Measurements from ENCODE around the gene TSC22D3. TPM values are rescaled to one million over a fixed set of nuclear protein-coding genes. Genes with fewer than 3 reads are reported as not detected.

TSC22D3 gene
- total RNA-seq, 2 donors from 2014 or later: 9.9 to 10.5 TPM

- DNase-seq: no peak
- Mint-ChIP-seq H3K4me3 (no peak overlapping the region), H3K27me3 (ENCODE audit: insufficient read depth) (peaks cover 41% of the 10 kb centered on the region), H3K9me3 (no peaks in the 10 kb centered on the region), H3K4me1 (peaks cover 20% of the 10 kb centered on the region), H3K36me3 (ENCODE audit: low read depth) (no peaks in the 10 kb centered on the region), H3K27ac (no peak overlapping the region)
- no peak overlapping the region for H3K27ac ChIP-seq (ENCODE audit: low read depth, low read length)
- H3K9ac ChIP-seq (ENCODE audit: extremely low read depth, low read length, poor library complexity, severe bottlenecking): no peak overlapping the region
- no peak for TF ChIP-seq CTCF (conservative IDR thresholded peaks at IDR 0.05)
- no peaks in the 10 kb centered on the region for H3K4me1 ChIP-seq (ENCODE audit: control insufficient read depth, insufficient read depth, low read length)
- no peaks in the 10 kb centered on the region for H3K9me3 ChIP-seq (ENCODE audit: control insufficient read depth, low read length)
- no peak overlapping the region for H3K4me3 ChIP-seq (ENCODE audit: low read length)
- WGBS, 2 experiments (ENCODE audit: insufficient coverage in 1 of 2, insufficient read length in 1 of 2): 95% methylated on average over 3 of the region's 3 CpGs; no CpG with 5 or more reads in 1 of the 2 experiments
- no peaks in the 10 kb centered on the region for H3K36me3 ChIP-seq (ENCODE audit: control insufficient read depth, insufficient read depth, low read length)
- H3K27me3 ChIP-seq (ENCODE audit: control insufficient read depth, insufficient read depth, low read length, poor library complexity, severe bottlenecking): no peaks in the 10 kb centered on the region
Observed at GRCh38 chrX:107724653-107725052, 50.9 kb downstream of the TSC22D3 start.

GRCh38 chrX:107723511-107723910 is 52.1 kb downstream of the TSC22D3 start:
- peaks cover 16% of the 10 kb centered on the region for H3K4me1 Mint-ChIP-seq
- WGBS, 2 experiments (ENCODE audit: insufficient coverage in 1 of 2, insufficient read length in 1 of 2): 93 to 100% methylated on average over 1 to 4 of the region's 4 CpGs
- no peak for TF ChIP-seq CTCF (conservative IDR thresholded peaks at IDR 0.05)
- DNase-seq: no peak
- H3K4me3 Mint-ChIP-seq: no peak overlapping the region
- no peaks in the 10 kb centered on the region for H3K9me3 Mint-ChIP-seq
- no peaks in the 10 kb centered on the region for H3K27me3 ChIP-seq (ENCODE audit: control insufficient read depth, insufficient read depth, low read length, poor library complexity, severe bottlenecking)
- H3K27me3 Mint-ChIP-seq (ENCODE audit: insufficient read depth): peaks cover 45% of the 10 kb centered on the region
- H3K9ac ChIP-seq (ENCODE audit: extremely low read depth, low read length, poor library complexity, severe bottlenecking): no peak overlapping the region
- no peak overlapping the region for H3K27ac ChIP-seq (ENCODE audit: low read depth, low read length)
- H3K36me3 Mint-ChIP-seq (ENCODE audit: low read depth): no peaks in the 10 kb centered on the region
- H3K36me3 ChIP-seq (ENCODE audit: control insufficient read depth, insufficient read depth, low read length): no peaks in the 10 kb centered on the region
- no peak overlapping the region for H3K27ac Mint-ChIP-seq
- no peak overlapping the region for H3K4me3 ChIP-seq (ENCODE audit: low read length)
- no peaks in the 10 kb centered on the region for H3K4me1 ChIP-seq (ENCODE audit: control insufficient read depth, insufficient read depth, low read length)
- H3K9me3 ChIP-seq (ENCODE audit: control insufficient read depth, low read length): no peaks in the 10 kb centered on the region

DNA sequence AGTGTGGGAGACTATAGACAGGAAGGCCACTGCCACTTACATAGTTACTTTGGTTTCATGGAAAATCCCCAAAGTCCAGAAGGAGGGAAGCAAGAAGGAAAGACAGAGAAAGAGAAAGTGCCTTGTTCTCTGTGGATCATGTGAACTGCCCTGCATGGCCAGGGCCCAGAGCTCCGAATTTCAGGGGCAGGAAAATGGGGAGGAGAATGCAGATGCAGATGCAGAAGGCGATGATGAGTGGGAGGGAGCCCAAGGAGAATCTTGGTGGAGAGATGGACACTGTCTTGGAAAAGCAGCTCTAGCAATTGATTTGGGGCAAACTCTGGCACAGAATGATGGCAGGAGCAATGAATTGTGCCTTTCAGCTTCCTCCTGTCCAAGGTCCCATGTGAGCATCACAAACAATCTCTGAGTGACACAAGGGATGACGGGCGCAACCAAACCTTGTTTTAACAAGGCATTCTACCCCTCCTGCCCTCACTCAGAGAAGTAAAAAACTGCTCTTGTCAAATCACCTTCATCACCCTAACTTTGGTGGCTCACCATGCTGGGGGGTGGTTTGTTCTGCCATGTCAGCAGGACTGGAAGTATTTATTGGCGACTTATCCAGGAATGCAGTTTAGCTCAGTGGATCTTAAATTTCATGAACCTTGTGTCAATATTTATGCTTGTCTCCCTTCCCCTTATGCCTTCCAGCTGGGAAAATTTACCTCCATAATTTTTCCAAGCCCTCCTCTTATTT is 53.5 kb downstream of the TSC22D3 start:
- H3K9me3 Mint-ChIP-seq: no peaks in the 10 kb centered on the region
- no peak for TF ChIP-seq CTCF (conservative IDR thresholded peaks at IDR 0.05)
- H3K36me3 Mint-ChIP-seq (ENCODE audit: low read depth): no peaks in the 10 kb centered on the region
- Histone ChIP-seq H3K4me3 (ENCODE audit: low read length) (no peak overlapping the region), H3K9ac (ENCODE audit: extremely low read depth, low read length, poor library complexity, severe bottlenecking) (no peak overlapping the region), H3K27ac (ENCODE audit: low read depth, low read length) (no peak overlapping the region), H3K4me1 (ENCODE audit: control insufficient read depth, insufficient read depth, low read length) (no peaks in the 10 kb centered on the region), H3K36me3 (ENCODE audit: control insufficient read depth, insufficient read depth, low read length) (no peaks in the 10 kb centered on the region), H3K27me3 (ENCODE audit: control insufficient read depth, insufficient read depth, low read length, poor library complexity, severe bottlenecking) (peaks cover 4% of the 10 kb centered on the region), H3K9me3 (ENCODE audit: control insufficient read depth, low read length) (no peaks in the 10 kb centered on the region)
- H3K4me1 Mint-ChIP-seq: peaks cover 20% of the 10 kb centered on the region
- no peak overlapping the region for H3K27ac Mint-ChIP-seq
- H3K4me3 Mint-ChIP-seq: no peak overlapping the region
- 89 to 100% methylated on average over 3 to 5 of the region's 5 CpGs for WGBS, 2 experiments (ENCODE audit: insufficient coverage in 1 of 2, insufficient read length in 1 of 2)
- no peak for DNase-seq
- peaks cover 50% of the 10 kb centered on the region for H3K27me3 Mint-ChIP-seq (ENCODE audit: insufficient read depth)

Measured in endodermal cell (in vitro differentiated cells).